ENCODE results near the gene SORCS2. TPM values are rescaled to one million over a fixed set of nuclear protein-coding genes. Genes with fewer than 3 reads are reported as not detected.

The SORCS2 gene
- total and polyA plus RNA-seq, 12 donors: 0.67 to 15.5 (median 1.3) TPM

GRCh38 chr4:7760228-7760627 lies 567.9 kb downstream of the SORCS2 start:
- DNase-seq: peak in 1 of 7 donors; percentile 20
- Histone ChIP-seq H3K4me3 (no peak overlapping the region), H3K4me1 (replicated peaks in 1 of 2) (peaks cover 0 to 8% of the 10 kb centered on the region in 2 donors), H3K27ac (no peak overlapping the region), H3K36me3 (replicated peaks in 1 of 2) (peaks cover 0 to 9% of the 10 kb centered on the region in 2 donors), H3K27me3 (no peaks in the 10 kb centered on the region), H3K9me3 (replicated peaks in 1 of 3) (no peaks in the 10 kb centered on the region)
- no peak for TF ChIP-seq POLR2A (IDR thresholded peaks at IDR 0.05)
- TF ChIP-seq, protein P1, sequence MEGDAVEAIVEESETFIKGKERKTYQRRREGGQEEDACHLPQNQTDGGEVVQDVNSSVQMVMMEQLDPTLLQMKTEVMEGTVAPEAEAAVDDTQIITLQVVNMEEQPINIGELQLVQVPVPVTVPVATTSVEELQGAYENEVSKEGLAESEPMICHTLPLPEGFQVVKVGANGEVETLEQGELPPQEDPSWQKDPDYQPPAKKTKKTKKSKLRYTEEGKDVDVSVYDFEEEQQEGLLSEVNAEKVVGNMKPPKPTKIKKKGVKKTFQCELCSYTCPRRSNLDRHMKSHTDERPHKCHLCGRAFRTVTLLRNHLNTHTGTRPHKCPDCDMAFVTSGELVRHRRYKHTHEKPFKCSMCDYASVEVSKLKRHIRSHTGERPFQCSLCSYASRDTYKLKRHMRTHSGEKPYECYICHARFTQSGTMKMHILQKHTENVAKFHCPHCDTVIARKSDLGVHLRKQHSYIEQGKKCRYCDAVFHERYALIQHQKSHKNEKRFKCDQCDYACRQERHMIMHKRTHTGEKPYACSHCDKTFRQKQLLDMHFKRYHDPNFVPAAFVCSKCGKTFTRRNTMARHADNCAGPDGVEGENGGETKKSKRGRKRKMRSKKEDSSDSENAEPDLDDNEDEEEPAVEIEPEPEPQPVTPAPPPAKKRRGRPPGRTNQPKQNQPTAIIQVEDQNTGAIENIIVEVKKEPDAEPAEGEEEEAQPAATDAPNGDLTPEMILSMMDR (IDR thresholded peaks at IDR 0.05): no peak
- 71 to 91% (median 82%) methylated on average over 8 to 9 of the region's 9 CpGs for WGBS, 4 donors
- intact Hi-C loops (cut with DNase I): loop anchor here in 1 of 2 donors (5.0 kb wide), 1 partner anchor 42 kb away; no protein-coding TSS in a partner anchor

DNA sequence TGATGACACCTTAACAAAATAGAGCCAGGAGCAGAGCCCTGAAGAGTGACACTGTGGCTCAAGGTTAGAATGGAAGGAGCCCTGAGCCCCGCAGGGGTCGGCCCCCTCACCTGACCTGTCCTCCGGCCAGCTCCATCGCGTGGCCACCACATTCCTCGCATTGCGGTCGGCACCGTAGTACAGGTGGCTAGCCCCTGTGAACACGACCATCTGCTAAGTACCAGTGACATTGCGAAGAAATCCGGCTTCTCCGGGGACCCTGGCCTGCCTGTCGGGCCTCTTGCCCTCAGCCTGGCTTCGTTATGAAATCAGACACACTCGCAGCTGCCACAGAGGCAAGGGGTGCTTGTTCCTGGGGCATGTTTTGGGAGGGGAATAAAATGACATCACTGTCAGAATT lies 568.4 kb downstream of the SORCS2 start:
- WGBS, 4 donors: 87 to 91% (median 89%) methylated on average over 12 to 16 of the region's 16 CpGs
- DNase-seq: no peak
- Histone ChIP-seq H3K36me3 (replicated peaks in 1 of 2) (peaks cover 0 to 9% of the 10 kb centered on the region in 2 donors), H3K4me1 (replicated peaks in 1 of 2) (peaks cover 0 to 8% of the 10 kb centered on the region in 2 donors), H3K9me3 (replicated peaks in 1 of 3) (no peaks in the 10 kb centered on the region), H3K27ac (no peak overlapping the region), H3K4me3 (no peak overlapping the region), H3K27me3 (no peaks in the 10 kb centered on the region)
- TF ChIP-seq POLR2A (IDR thresholded peaks at IDR 0.05): no peak
- TF ChIP-seq, protein P1 (IDR thresholded peaks at IDR 0.05): no peak
- intact Hi-C loops (cut with DNase I): loop anchor here in 1 of 2 donors (5.0 kb wide), 1 partner anchor 42 kb away; no protein-coding TSS in a partner anchor

- H3K36me3 ChIP-seq (replicated peaks in 1 of 2): peaks cover 0 to 9% of the 10 kb centered on the region in 2 donors
- 81 to 91% (median 85%) methylated on average over 6 to 11 of the region's 11 CpGs for WGBS, 4 donors
- H3K27ac ChIP-seq: no peak overlapping the region
- H3K9me3 ChIP-seq (replicated peaks in 1 of 3): no peaks in the 10 kb centered on the region
- peaks cover 0 to 8% of the 10 kb centered on the region in 2 donors for H3K4me1 ChIP-seq (replicated peaks in 1 of 2)
- intact Hi-C loops (cut with DNase I): loop anchor here in 1 of 2 donors (5.0 kb wide), 1 partner anchor 41 kb away; no protein-coding TSS in a partner anchor
- no peaks in the 10 kb centered on the region for H3K27me3 ChIP-seq
- no peak for TF ChIP-seq POLR2A (IDR thresholded peaks at IDR 0.05)
- TF ChIP-seq, protein P1 (IDR thresholded peaks at IDR 0.05): no peak
- no peak for DNase-seq
- H3K4me3 ChIP-seq: no peak overlapping the region
Measured at GRCh38 chr4:7761312-7761711, 569.0 kb downstream of the SORCS2 start.

DNA sequence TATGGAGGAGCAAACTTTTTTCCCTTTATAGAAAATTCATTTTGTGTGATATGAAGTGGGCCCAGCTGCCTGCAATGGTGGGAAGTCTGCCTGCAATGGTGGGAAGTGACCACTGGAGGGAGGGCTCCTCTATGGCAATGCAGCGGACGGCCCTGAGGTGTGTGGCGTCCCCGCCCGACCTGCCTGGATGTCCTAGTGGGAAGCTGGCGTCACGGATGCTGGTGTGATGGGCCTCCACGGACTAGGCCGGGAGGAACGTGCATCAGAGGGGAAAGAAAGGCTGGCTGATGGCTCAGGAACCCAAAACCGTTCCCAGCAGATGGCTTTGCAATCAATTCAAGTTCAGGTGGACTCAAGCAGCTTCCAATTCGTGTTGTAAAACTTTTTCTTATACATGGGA lies 569.4 kb downstream of the SORCS2 start:
- peak; percentile 55 to 95 (median 77) for DNase-seq
- Histone ChIP-seq H3K36me3 (replicated peaks in 1 of 2) (peaks cover 0 to 9% of the 10 kb centered on the region in 2 donors), H3K27me3 (no peaks in the 10 kb centered on the region), H3K9me3 (replicated peaks in 1 of 3) (no peaks in the 10 kb centered on the region), H3K4me3 (no peak overlapping the region), H3K27ac (no peak overlapping the region), H3K4me1 (replicated peaks in 1 of 2) (peaks cover 0 to 8% of the 10 kb centered on the region in 2 donors)
- peak in 1 of 2 donors; percentile 9 for TF ChIP-seq POLR2A (IDR thresholded peaks at IDR 0.05)
- TF ChIP-seq, protein P1 (IDR thresholded peaks at IDR 0.05): peak; percentile 55 to 83 (median 73)
- intact Hi-C loops (cut with DNase I): loop anchor here (2.0 to 5.0 kb wide), 2 partner anchors 41 kb away; no protein-coding TSS in a partner anchor
- WGBS, 4 donors: 23 to 55% (median 30%) methylated on average over 11 to 12 of the region's 12 CpGs
